Tibial nerve (tissue), 4 donors: ENCODE measurements around the gene GULP1. TPM values are rescaled to one million over a fixed set of nuclear protein-coding genes. Genes with fewer than 3 reads are reported as not detected.

Source experiments
- DNase-seq, 2 donors: peaks; one replicate each; pipeline ENCODE4 v3.0.0-alpha.2; 2019; ENCODE audit warnings: low spot score in 2 of 2
- H3K27ac ChIP-seq, 4 donors: fragments of 200-600 bp; sonication (generic) in 3 of 4; one replicate each; pipeline ENCODE4 v1.5.1; 2017 to 2019; ENCODE audit warnings: mild to moderate bottlenecking in 1 of 4
- H3K27me3 ChIP-seq, 2 donors: fragments of 200-600 bp; sonication (generic) in 1 of 2; one replicate each; pipeline versions ENCODE4 v1.5.1 to v1.6.0; 2017 to 2019
- H3K36me3 ChIP-seq, 3 donors: fragments of 200-600 bp; sonication (generic); one replicate each; pipeline ENCODE4 v1.5.1; 2018 to 2019
- H3K4me1 ChIP-seq, 4 donors: fragments of 200-600 bp; sonication (generic) in 3 of 4; one replicate each; pipeline ENCODE4 v1.5.1; 2017 to 2019
- H3K4me3 ChIP-seq, 4 donors: fragments of 200-600 bp; sonication (generic) in 3 of 4; one replicate each; pipeline ENCODE4 v1.5.1; 2017 to 2019; ENCODE audit warnings: mild to moderate bottlenecking in 1 of 4, moderate library complexity in 1 of 4
- H3K9me3 ChIP-seq, 4 donors: fragments of 200-600 bp; sonication (generic) in 3 of 4; one replicate each; pipeline ENCODE4 v1.5.1; 2017 to 2019
- CTCF ChIP-seq, 5 experiments: fragments of 200-600 bp in 3 of 5; fragments of 450-650 bp in 2 of 5; sonication (generic) in 3 of 5; IDR thresholded peaks; one replicate each; pipeline ENCODE4 v1.5.1; 2016 to 2019; ENCODE audit warnings: antibody characterized with exemption in 5 of 5, mild to moderate bottlenecking in 3 of 5, moderate library complexity in 2 of 5
- EP300 ChIP-seq, 2 donors: sonication (generic); formaldehyde crosslinking; IDR thresholded peaks; one replicate each; pipeline ENCODE4 v1.6.1; 2017; ENCODE audit warnings: antibody characterized with exemption in 2 of 2, mild to moderate bottlenecking in 1 of 2
- POLR2A ChIP-seq, 2 donors: fragments of 450-650 bp; IDR thresholded peaks; one replicate each; pipeline ENCODE4 v1.6.1; 2017; ENCODE audit warnings: antibody characterized with exemption in 2 of 2, mild to moderate bottlenecking in 2 of 2, moderate library complexity in 2 of 2
- WGBS, 2 donors: methylation state at CpG; one replicate each; pipeline ENCODE4 v1.1.5; 2018; 5-methylcytosine and 5-hydroxymethylcytosine counted together
- total RNA-seq, 4 donors: library from RNA; depleted of rRNA; stranded (reverse); fragments of >200 nt; gene quantifications; one replicate each; pipeline ENCODE4 v1.1.0, GENCODE V29; 2016

Gene GULP1
- total RNA-seq, 4 donors from 2014 or later, result 63.4 to 89.2 (median 78.1) TPM

- no peak overlapping the region for H3K4me3 ChIP-seq
- H3K36me3 ChIP-seq, result no peaks in the 10 kb centered on the region
- TF ChIP-seq CTCF (IDR thresholded peaks at IDR 0.05) (no peak), EP300 (IDR thresholded peaks at IDR 0.05) (no peak)
- no peak for DNase-seq
- H3K9me3 ChIP-seq, result no peaks in the 10 kb centered on the region
- H3K27me3 ChIP-seq, result no peaks in the 10 kb centered on the region
- no peak overlapping the region for H3K27ac ChIP-seq
- peaks cover 0 to 12% (median 2%) of the 10 kb centered on the region in 4 donors for H3K4me1 ChIP-seq
Observed at GRCh38 chr2:188439986-188440385, 148.3 kb downstream of the GULP1 start.

- Histone ChIP-seq H3K9me3 (no peaks in the 10 kb centered on the region), H3K4me1 (peaks cover 0 to 12% (median 2%) of the 10 kb centered on the region in 4 donors), H3K36me3 (no peaks in the 10 kb centered on the region), H3K4me3 (no peak overlapping the region), H3K27ac (no peak overlapping the region), H3K27me3 (no peaks in the 10 kb centered on the region)
- DNase-seq, result no peak
- no peak for TF ChIP-seq EP300 (IDR thresholded peaks at IDR 0.05)
- no peak for TF ChIP-seq POLR2A (IDR thresholded peaks at IDR 0.05)
- TF ChIP-seq CTCF (IDR thresholded peaks at IDR 0.05), result no peak
- WGBS, 2 donors, result 78 to 84% methylated on average over 3 of the region's 3 CpGs
Observed at GRCh38 chr2:188440849-188441248, 149.2 kb downstream of the GULP1 start.

- H3K4me3 ChIP-seq, result no peak overlapping the region
- no peaks in the 10 kb centered on the region for H3K9me3 ChIP-seq
- no peak for DNase-seq
- H3K27ac ChIP-seq, result no peak overlapping the region
- 52% methylated on average over 1 of the region's 1 CpG for WGBS, 2 donors
- no peak for TF ChIP-seq EP300 (IDR thresholded peaks at IDR 0.05)
- no peak for TF ChIP-seq POLR2A (IDR thresholded peaks at IDR 0.05)
- no peak for TF ChIP-seq CTCF (IDR thresholded peaks at IDR 0.05)
- no peaks in the 10 kb centered on the region for H3K27me3 ChIP-seq
- peaks cover 0 to 12% (median 2%) of the 10 kb centered on the region in 4 donors for H3K4me1 ChIP-seq
- no peaks in the 10 kb centered on the region for H3K36me3 ChIP-seq
Observed at GRCh38 chr2:188441288-188441947, 149.7 kb downstream of the GULP1 start.

GRCh38 chr2:188443207-188443606 lies 151.5 kb downstream of the GULP1 start:
- 70 to 88% methylated on average over 3 of the region's 3 CpGs for WGBS, 2 donors
- TF ChIP-seq CTCF (IDR thresholded peaks at IDR 0.05) (no peak), POLR2A (IDR thresholded peaks at IDR 0.05) (no peak), EP300 (IDR thresholded peaks at IDR 0.05) (no peak)
- no peak overlapping the region for H3K4me3 ChIP-seq

GRCh38 chr2:188444106-188444835 lies 152.6 kb downstream of the GULP1 start:
- Histone ChIP-seq H3K9me3 (no peaks in the 10 kb centered on the region), H3K4me3 (no peak overlapping the region), H3K27ac (no peak overlapping the region), H3K36me3 (no peaks in the 10 kb centered on the region), H3K27me3 (no peaks in the 10 kb centered on the region), H3K4me1 (peaks cover 0 to 12% (median 2%) of the 10 kb centered on the region in 4 donors)
- 57 to 68% methylated on average over 3 of the region's 3 CpGs for WGBS, 2 donors
- no peak for TF ChIP-seq EP300 (IDR thresholded peaks at IDR 0.05)
- TF ChIP-seq POLR2A (IDR thresholded peaks at IDR 0.05), result no peak
- no peak for TF ChIP-seq CTCF (IDR thresholded peaks at IDR 0.05)
- no peak for DNase-seq

More at GRCh38 chr2:188443207-188443606, 151.5 kb downstream of the GULP1 start:
- peaks cover 0 to 12% (median 2%) of the 10 kb centered on the region in 4 donors for H3K4me1 ChIP-seq
- no peak overlapping the region for H3K27ac ChIP-seq
- no peak for DNase-seq
- no peaks in the 10 kb centered on the region for H3K27me3 ChIP-seq
- H3K36me3 ChIP-seq, result no peaks in the 10 kb centered on the region
- H3K9me3 ChIP-seq, result no peaks in the 10 kb centered on the region
